Stimulated activated CD8-positive, alpha-beta memory T cell treated with anti-CD3 and anti-CD28 coated beads, Interleukin-12 subunit alpha, Interleukin-12 subunit beta, amount 100 ng/mL, for 24 hours (primary cell): ENCODE data around the gene SMYD3.
"Not testable (repeated sequence)": the region's sequence is repeated elsewhere in the genome, so short reads cannot be mapped to it uniquely, and the experiment has no call there.

ENCODE experiments used
- DNase-seq: peaks from one replicate; pipeline ENCODE4 v3.0.0-alpha.2; 2020; ENCODE audit errors: extremely low read depth

The SMYD3 gene

GRCh38 chr1:245730801-245731200 lies 776.3 kb downstream of the SMYD3 start:
- DNase-seq, result no peak

GRCh38 chr1:245728035-245728434 lies 779.0 kb downstream of the SMYD3 start:
- DNase-seq, result not testable (repeated sequence)

- DNase-seq, result no peak
These were observed 785.6 kb downstream of the SMYD3 start for GRCh38 chr1:245721488-245721887.

- no peak for DNase-seq
These were observed 788.1 kb downstream of the SMYD3 start for GRCh38 chr1:245718951-245719350.

GRCh38 chr1:245718123-245718522 lies 789.0 kb downstream of the SMYD3 start:
- no peak for DNase-seq

- DNase-seq, result no peak
These were observed 789.5 kb downstream of the SMYD3 start for GRCh38 chr1:245717611-245718010.

GRCh38 chr1:245716561-245716960 lies 790.5 kb downstream of the SMYD3 start:
- no peak for DNase-seq

GRCh38 chr1:245715970-245716369 lies 791.1 kb downstream of the SMYD3 start:
- no peak for DNase-seq

- DNase-seq, result no peak
These were observed 791.8 kb downstream of the SMYD3 start for GRCh38 chr1:245715291-245715701.

GRCh38 chr1:245714027-245714426 lies 793.1 kb downstream of the SMYD3 start:
- DNase-seq, result not testable (repeated sequence)

- DNase-seq, result no peak
These were observed 795.8 kb downstream of the SMYD3 start for GRCh38 chr1:245710961-245711903.

GRCh38 chr1:245707941-245708340 lies 799.1 kb downstream of the SMYD3 start:
- DNase-seq, result no peak

GRCh38 chr1:245704765-245705164 lies 802.3 kb downstream of the SMYD3 start:
- no peak for DNase-seq

- no peak for DNase-seq
These were observed 802.7 kb downstream of the SMYD3 start for GRCh38 chr1:245704341-245704740.

- DNase-seq, result no peak
These were observed 804.7 kb downstream of the SMYD3 start for GRCh38 chr1:245702346-245702745.

- DNase-seq, result no peak
These were observed 805.4 kb downstream of the SMYD3 start for GRCh38 chr1:245701631-245702030.

GRCh38 chr1:245700631-245701030 lies 806.4 kb downstream of the SMYD3 start:
- no peak for DNase-seq
